ENCODE results near the gene CASQ1.

DNA sequence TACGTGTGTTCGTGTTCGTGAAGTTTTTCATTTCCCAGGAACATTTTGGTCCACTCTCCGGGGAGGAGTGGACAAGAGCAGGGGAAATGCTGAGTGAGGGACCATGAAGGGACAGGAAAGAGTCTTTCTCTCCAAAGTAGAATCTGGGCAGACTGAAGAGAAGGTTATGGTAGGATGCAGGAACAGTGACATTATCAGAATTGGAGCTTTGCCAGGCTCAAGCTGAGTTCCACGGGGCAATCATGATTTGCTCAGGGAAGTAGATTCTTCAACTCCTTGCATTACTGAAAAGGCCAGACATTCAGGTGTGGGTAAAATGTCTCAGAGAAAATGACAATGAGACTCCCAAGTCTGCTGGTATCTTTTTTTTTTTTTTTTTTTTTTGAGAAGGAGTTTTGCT, 22.4 kb upstream of the CASQ1 start:
- TF ChIP-seq, protein P1, sequence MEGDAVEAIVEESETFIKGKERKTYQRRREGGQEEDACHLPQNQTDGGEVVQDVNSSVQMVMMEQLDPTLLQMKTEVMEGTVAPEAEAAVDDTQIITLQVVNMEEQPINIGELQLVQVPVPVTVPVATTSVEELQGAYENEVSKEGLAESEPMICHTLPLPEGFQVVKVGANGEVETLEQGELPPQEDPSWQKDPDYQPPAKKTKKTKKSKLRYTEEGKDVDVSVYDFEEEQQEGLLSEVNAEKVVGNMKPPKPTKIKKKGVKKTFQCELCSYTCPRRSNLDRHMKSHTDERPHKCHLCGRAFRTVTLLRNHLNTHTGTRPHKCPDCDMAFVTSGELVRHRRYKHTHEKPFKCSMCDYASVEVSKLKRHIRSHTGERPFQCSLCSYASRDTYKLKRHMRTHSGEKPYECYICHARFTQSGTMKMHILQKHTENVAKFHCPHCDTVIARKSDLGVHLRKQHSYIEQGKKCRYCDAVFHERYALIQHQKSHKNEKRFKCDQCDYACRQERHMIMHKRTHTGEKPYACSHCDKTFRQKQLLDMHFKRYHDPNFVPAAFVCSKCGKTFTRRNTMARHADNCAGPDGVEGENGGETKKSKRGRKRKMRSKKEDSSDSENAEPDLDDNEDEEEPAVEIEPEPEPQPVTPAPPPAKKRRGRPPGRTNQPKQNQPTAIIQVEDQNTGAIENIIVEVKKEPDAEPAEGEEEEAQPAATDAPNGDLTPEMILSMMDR (IDR thresholded peaks at IDR 0.05; ENCODE audit: insufficient read depth, low read depth, low read length) = no peak
- TF ChIP-seq EZH2 (IDR thresholded peaks at IDR 0.05; ENCODE audit: insufficient read depth, low read length) = no peak

Measured in astrocyte (in vitro differentiated cells and primary cell).